ENCODE measurements around the gene MAD1L1. TPM values are rescaled to one million over a fixed set of nuclear protein-coding genes. Genes with fewer than 3 reads are reported as not detected.

The MAD1L1 gene
- total and polyA plus RNA-seq, 2 of the 8 experiments (the other 6 are each of a cell fraction or from before 2014, with no cell fraction given) = 40.4 to 44.6 TPM

DNA sequence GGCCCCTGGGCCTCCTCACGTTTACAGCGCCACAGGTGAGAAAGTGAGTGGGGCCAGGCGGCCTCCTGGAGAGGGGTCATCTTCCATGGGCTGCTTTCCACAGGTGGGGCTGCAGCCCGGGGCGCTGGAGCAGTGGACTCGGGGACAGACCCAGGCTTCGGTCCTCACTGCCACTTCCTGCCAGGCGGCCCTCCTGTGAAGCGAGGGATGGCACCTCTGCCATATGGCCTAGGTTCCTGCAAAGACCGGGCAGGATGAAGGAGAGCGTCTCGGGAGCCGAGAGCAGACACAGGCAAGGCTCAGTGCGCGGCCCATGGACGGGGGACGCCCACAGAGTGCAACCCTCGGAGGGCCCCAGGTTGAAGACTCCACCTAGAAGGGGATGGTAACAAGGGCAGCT, 106.8 kb downstream of the MAD1L1 start:
- Histone ChIP-seq H3K18ac (ENCODE audit: extremely low read depth, low read length) (no peak overlapping the region), H2BK20ac (ENCODE audit: low read length) (no peak overlapping the region), H2BK5ac (ENCODE audit: low read depth, low read length) (no peak overlapping the region), H2BK12ac (ENCODE audit: low read depth, low read length) (no peak overlapping the region), H3K9me3 (ENCODE audit: insufficient read depth in 2 of 2, low read depth in 1 of 2, low read length in 1 of 2) (no peaks in the 10 kb centered on the region), H3K4me3 (ENCODE audit: extremely low read depth in 1 of 4, insufficient read depth in 2 of 4, low read depth in 3 of 4, low read length in 4 of 4) (no peak overlapping the region), H2BK15ac (ENCODE audit: low read length) (no peak overlapping the region), H2AFZ (ENCODE audit: low read length) (no peak overlapping the region), H4K5ac (ENCODE audit: insufficient read length, low read depth, low read length) (no peak overlapping the region), H3K23ac (ENCODE audit: insufficient read length) (no peak overlapping the region), H3K79me1 (ENCODE audit: low read depth, low read length) (no peaks in the 10 kb centered on the region; the same call in 1 of the 2 replicates), H4K20me1 (replicated peaks in 1 of 2; ENCODE audit: control insufficient read depth in 1 of 2, insufficient read depth in 2 of 2, low read length in 2 of 2) (peaks cover 2% of the 10 kb centered on the region in 2 experiments), H3K14ac (ENCODE audit: insufficient read length) (no peak overlapping the region), H3K4me1 (replicated peaks in 1 of 4; ENCODE audit: control insufficient read depth in 3 of 4, insufficient read depth in 4 of 4, low read length in 3 of 4) (no peaks in the 10 kb centered on the region), H3K4ac (replicated peaks; ENCODE audit: insufficient read length, low read depth, low read length) (no peak overlapping the region), H3K27me3 (replicated peaks in 1 of 4; ENCODE audit: control insufficient read depth in 3 of 4, extremely low read depth in 1 of 4, insufficient read depth in 3 of 4, low read length in 3 of 4) (no peaks in the 10 kb centered on the region), H4K8ac (ENCODE audit: extremely low read depth, insufficient read depth, low read length) (no peak overlapping the region), H3K23me2 (ENCODE audit: low read depth, low read length) (no peaks in the 10 kb centered on the region), H3K56ac (replicated peaks; ENCODE audit: insufficient read length, low read depth, low read length) (no peak overlapping the region), H3K27ac (ENCODE audit: low read depth, low read length) (no peak overlapping the region), H2AK5ac (ENCODE audit: low read depth, low read length) (no peak overlapping the region), H3K79me2 (ENCODE audit: control insufficient read depth in 1 of 2, insufficient read depth in 2 of 2, low read length in 2 of 2) (no peaks in the 10 kb centered on the region), H4K91ac (replicated peaks; ENCODE audit: insufficient read length, low read length) (no peak overlapping the region), H3K9ac (replicated peaks in 1 of 4; ENCODE audit: extremely low read depth in 1 of 4, low read depth in 3 of 4, low read length in 3 of 4) (no peak overlapping the region), H3K36me3 (ENCODE audit: control insufficient read depth in 2 of 4, insufficient read depth in 4 of 4, low read length in 3 of 4) (no peaks in the 10 kb centered on the region; a peak in 1 of 8 replicates), H3K4me2 (ENCODE audit: insufficient read depth in 1 of 2, low read depth in 2 of 2, low read length in 2 of 2) (no peak overlapping the region), H2BK120ac (replicated peaks; ENCODE audit: low read depth, low read length) (no peak overlapping the region)
- no peak for FAIRE-seq
- CTCF ChIA-PET (ENCODE audit: partially characterized antibody) = interaction anchor here (0.8 to 1.9 kb wide), 5 partner anchors 12 to 26 kb away, joined by 3 to 6 read pairs (median 4); no protein-coding TSS in a partner anchor
- WGBS, 2 experiments (ENCODE audit: extremely low coverage in 1 of 2, insufficient coverage in 1 of 2, insufficient read length in 1 of 2, insufficient replicate concordance in 2 of 2, low coverage in 1 of 2, low lambda C conversion rate in 2 of 2, missing lambda C conversion rate in 1 of 2) = 90% methylated on average over 18 of the region's 18 CpGs; no CpG with 5 or more reads in 1 of the 2 experiments
- POLR2A ChIA-PET (ENCODE audit: partially characterized antibody) = no interaction called here
- DNase-seq (ENCODE audit: low read depth in 1 of 2, low spot score in 2 of 2) = no peak
- no peak for TF ChIP-seq NANOG (IDR thresholded peaks at IDR 0.05; ENCODE audit: insufficient read depth, low read depth, low read length, poor library complexity, severe bottlenecking)
- TF ChIP-seq TEAD4 (IDR thresholded peaks at IDR 0.05; ENCODE audit: low read depth, low read length) = no peak
- no peak for TF ChIP-seq TAF1 (IDR thresholded peaks at IDR 0.05; ENCODE audit: low read depth, low read length)
- no peak for TF ChIP-seq MAFK (IDR thresholded peaks at IDR 0.05; ENCODE audit: low read depth, low read length)
- TF ChIP-seq, protein P1, sequence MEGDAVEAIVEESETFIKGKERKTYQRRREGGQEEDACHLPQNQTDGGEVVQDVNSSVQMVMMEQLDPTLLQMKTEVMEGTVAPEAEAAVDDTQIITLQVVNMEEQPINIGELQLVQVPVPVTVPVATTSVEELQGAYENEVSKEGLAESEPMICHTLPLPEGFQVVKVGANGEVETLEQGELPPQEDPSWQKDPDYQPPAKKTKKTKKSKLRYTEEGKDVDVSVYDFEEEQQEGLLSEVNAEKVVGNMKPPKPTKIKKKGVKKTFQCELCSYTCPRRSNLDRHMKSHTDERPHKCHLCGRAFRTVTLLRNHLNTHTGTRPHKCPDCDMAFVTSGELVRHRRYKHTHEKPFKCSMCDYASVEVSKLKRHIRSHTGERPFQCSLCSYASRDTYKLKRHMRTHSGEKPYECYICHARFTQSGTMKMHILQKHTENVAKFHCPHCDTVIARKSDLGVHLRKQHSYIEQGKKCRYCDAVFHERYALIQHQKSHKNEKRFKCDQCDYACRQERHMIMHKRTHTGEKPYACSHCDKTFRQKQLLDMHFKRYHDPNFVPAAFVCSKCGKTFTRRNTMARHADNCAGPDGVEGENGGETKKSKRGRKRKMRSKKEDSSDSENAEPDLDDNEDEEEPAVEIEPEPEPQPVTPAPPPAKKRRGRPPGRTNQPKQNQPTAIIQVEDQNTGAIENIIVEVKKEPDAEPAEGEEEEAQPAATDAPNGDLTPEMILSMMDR (IDR thresholded peaks at IDR 0.05; ENCODE audit: control extremely low read depth in 1 of 3, insufficient read depth in 1 of 3, low read depth in 1 of 3, low read length in 3 of 3) = no peak
- TF ChIP-seq ZNF274 (IDR thresholded peaks at IDR 0.05; ENCODE audit: borderline replicate concordance, extremely low read depth, low read length) = no peak
- TF ChIP-seq SIN3A (conservative IDR thresholded peaks at IDR 0.05 in 1 of 2, IDR thresholded peaks at IDR 0.05 in 1 of 2; ENCODE audit: low read depth in 1 of 2, low read length in 2 of 2) = no peak
- no peak for TF ChIP-seq CHD2 (IDR thresholded peaks at IDR 0.05; ENCODE audit: low read length)
- no peak for TF ChIP-seq RFX5 (IDR thresholded peaks at IDR 0.05; ENCODE audit: borderline replicate concordance, low read depth, low read length)
- TF ChIP-seq KDM4A (IDR thresholded peaks at IDR 0.05; ENCODE audit: low read depth, low read length, severe bottlenecking) = no peak
- TF ChIP-seq SP2 (IDR thresholded peaks at IDR 0.05; ENCODE audit: low read length) = no peak
- no peak for TF ChIP-seq EP300 (IDR thresholded peaks at IDR 0.05; ENCODE audit: borderline replicate concordance in 1 of 2, low read depth in 2 of 2, low read length in 2 of 2)
